Measurements from ENCODE around the gene FAM241B. TPM values are rescaled to one million over a fixed set of nuclear protein-coding genes. Genes with fewer than 3 reads are reported as not detected.

FAM241B gene
- polyA plus RNA-seq, 1 donor from 2014 or later, result 135 TPM

- Histone ChIP-seq H3K9me3 (ENCODE audit: low read length) (no peaks in the 10 kb centered on the region), H3K79me2 (replicated peaks; ENCODE audit: insufficient read depth, low read length) (no peaks in the 10 kb centered on the region), H3K9ac (ENCODE audit: low read length) (no peak overlapping the region), H4K20me1 (ENCODE audit: insufficient read depth) (no peaks in the 10 kb centered on the region), H3F3A (ENCODE audit: insufficient read depth, low read length, poor library complexity, severe bottlenecking) (no peaks in the 10 kb centered on the region), H2AFZ (ENCODE audit: low read depth, low read length) (no peak overlapping the region), H3K4me3 (ENCODE audit: low read length) (no peak overlapping the region), H3K36me3 (ENCODE audit: insufficient read depth, low read length) (no peaks in the 10 kb centered on the region), H3K27ac (ENCODE audit: low read length) (no peak overlapping the region), H3K27me3 (ENCODE audit: insufficient read depth, low read depth, low read length) (no peaks in the 10 kb centered on the region), H3K9me2 (ENCODE audit: insufficient read depth, low read length) (no peaks in the 10 kb centered on the region), H3K4me2 (ENCODE audit: low read length) (no peak overlapping the region)
- TF ChIP-seq TAF1 (IDR thresholded peaks at IDR 0.05; ENCODE audit: low read depth) (no peak), SMC3 (conservative IDR thresholded peaks at IDR 0.05; ENCODE audit: poor library complexity) (no peak), RAD21 (conservative IDR thresholded peaks at IDR 0.05) (no peak)
Observed at GRCh38 chr10:69655868-69656555, 26.0 kb downstream of the FAM241B start.

GRCh38 chr10:69656742-69657269 lies 26.8 kb downstream of the FAM241B start:
- H3K9me3 ChIP-seq (ENCODE audit: low read length), result no peaks in the 10 kb centered on the region
- H4K20me1 ChIP-seq (ENCODE audit: insufficient read depth), result no peaks in the 10 kb centered on the region
- H3K9ac ChIP-seq (ENCODE audit: low read length), result no peak overlapping the region
- no peaks in the 10 kb centered on the region for H3F3A ChIP-seq (ENCODE audit: insufficient read depth, low read length, poor library complexity, severe bottlenecking)
- H3K27me3 ChIP-seq (ENCODE audit: insufficient read depth, low read depth, low read length), result no peaks in the 10 kb centered on the region
- H3K36me3 ChIP-seq (ENCODE audit: insufficient read depth, low read length), result no peaks in the 10 kb centered on the region
- no peak for TF ChIP-seq RAD21 (conservative IDR thresholded peaks at IDR 0.05)
- H3K79me2 ChIP-seq (replicated peaks; ENCODE audit: insufficient read depth, low read length), result no peaks in the 10 kb centered on the region
- H3K4me2 ChIP-seq (ENCODE audit: low read length), result no peak overlapping the region
- H2AFZ ChIP-seq (ENCODE audit: low read depth, low read length), result no peak overlapping the region
- no peak overlapping the region for H3K4me3 ChIP-seq (ENCODE audit: low read length)
- H3K9me2 ChIP-seq (ENCODE audit: insufficient read depth, low read length), result no peaks in the 10 kb centered on the region
- no peak overlapping the region for H3K27ac ChIP-seq (ENCODE audit: low read length)

- no peak overlapping the region for H3K9ac ChIP-seq (ENCODE audit: low read length)
- H3K36me3 ChIP-seq (ENCODE audit: insufficient read depth, low read length), result no peaks in the 10 kb centered on the region
- no peaks in the 10 kb centered on the region for H3F3A ChIP-seq (ENCODE audit: insufficient read depth, low read length, poor library complexity, severe bottlenecking)
- TF ChIP-seq MXI1 (conservative IDR thresholded peaks at IDR 0.05; ENCODE audit: poor library complexity, severe bottlenecking) (no peak), SMC3 (conservative IDR thresholded peaks at IDR 0.05; ENCODE audit: poor library complexity) (no peak), TAF1 (IDR thresholded peaks at IDR 0.05; ENCODE audit: low read depth) (no peak), POLR2AphosphoS5 (IDR thresholded peaks at IDR 0.05) (no peak), REST (IDR thresholded peaks at IDR 0.05; ENCODE audit: borderline replicate concordance) (no peak), RAD21 (conservative IDR thresholded peaks at IDR 0.05) (no peak), EP300 (conservative IDR thresholded peaks at IDR 0.05; ENCODE audit: poor library complexity, severe bottlenecking) (no peak), CTCF (IDR thresholded peaks at IDR 0.05; ENCODE audit: poor library complexity, severe bottlenecking) (no peak), EZH2 (IDR thresholded peaks at IDR 0.05; ENCODE audit: borderline replicate concordance, insufficient read depth, low read length, poor library complexity, severe bottlenecking) (no peak)
- no peaks in the 10 kb centered on the region for H3K27me3 ChIP-seq (ENCODE audit: insufficient read depth, low read depth, low read length)
- no peaks in the 10 kb centered on the region for H3K9me2 ChIP-seq (ENCODE audit: insufficient read depth, low read length)
- H3K4me2 ChIP-seq (ENCODE audit: low read length), result no peak overlapping the region
- no peak overlapping the region for H3K4me3 ChIP-seq (ENCODE audit: low read length)
- H3K27ac ChIP-seq (ENCODE audit: low read length), result no peak overlapping the region
- H2AFZ ChIP-seq (ENCODE audit: low read depth, low read length), result no peak overlapping the region
- no peaks in the 10 kb centered on the region for H4K20me1 ChIP-seq (ENCODE audit: insufficient read depth)
- no peaks in the 10 kb centered on the region for H3K9me3 ChIP-seq (ENCODE audit: low read length)
- H3K79me2 ChIP-seq (replicated peaks; ENCODE audit: insufficient read depth, low read length), result no peaks in the 10 kb centered on the region
Observed at GRCh38 chr10:69657430-69657829, 27.4 kb downstream of the FAM241B start.
